Fibroblast of pulmonary artery (primary cell): ENCODE data around the gene ZNF324B.
"Not testable (repeated sequence)": the region's sequence is repeated elsewhere in the genome, so short reads cannot be mapped to it uniquely, and the experiment has no call there.

Experiments used
- DNase-seq: peaks from one replicate; pipeline ENCODE4 v3.0.0-alpha.2; 2010; ENCODE audit warnings: low read depth
- H3K4me3 ChIP-seq: replicated peaks from 2 replicates; pipeline ENCODE4 v1.5.1; 2011; ENCODE audit warnings: low read depth, mild to moderate bottlenecking, control low read depth, low read length, moderate library complexity
- CTCF ChIP-seq: IDR thresholded peaks from 2 replicates; pipeline ENCODE4 v1.5.1; 2011; ENCODE audit warnings: mild to moderate bottlenecking, control low read depth, low read length, inconsistent platforms; ENCODE audit errors: missing control alignments

The ZNF324B gene

DNA sequence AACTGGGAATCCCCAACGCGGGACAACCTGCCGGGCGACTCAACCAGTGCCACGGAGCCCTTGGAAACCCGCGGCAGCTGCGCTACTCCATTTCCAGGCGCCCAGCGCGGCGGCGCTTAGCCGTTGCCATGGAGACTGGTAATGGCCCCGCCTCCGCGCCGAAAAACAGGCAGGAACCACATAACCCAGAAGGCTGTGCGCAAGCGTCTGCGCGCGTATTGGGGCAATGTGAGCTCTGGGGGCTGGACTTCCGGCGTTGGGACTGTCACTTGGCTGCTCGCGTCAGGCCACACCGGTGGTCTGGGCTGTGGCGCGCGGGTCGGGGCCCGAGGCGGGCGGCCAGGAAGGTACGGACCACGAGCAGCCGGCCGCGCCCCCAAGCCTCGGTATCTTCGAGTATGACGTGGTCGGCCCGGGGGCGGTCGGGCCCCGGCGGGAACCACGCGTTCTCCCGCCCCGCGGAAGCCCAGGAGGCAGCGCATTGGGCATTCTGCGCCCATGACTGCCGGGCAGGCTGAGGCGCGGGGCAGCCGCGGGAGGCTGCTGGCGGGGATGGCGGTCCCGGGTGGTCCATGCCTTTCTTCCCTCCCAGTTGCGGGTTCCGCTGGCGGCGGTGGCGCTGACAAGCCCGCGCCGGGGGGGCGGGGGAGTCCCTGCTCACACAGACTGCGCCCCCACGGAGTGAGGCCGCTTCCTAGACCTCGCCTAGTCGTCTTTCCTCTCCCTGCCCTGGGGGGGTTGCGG is at the start of gene ZNF324B:
Gene ZNF324B, plus strand, starts transcription at position 265 of the 744 bp plus-strand sequence. CDS start 2,080 bp downstream, outside the sequence.
- TF ChIP-seq CTCF = no peak
- peak; percentile 95 for DNase-seq
- H3K4me3 ChIP-seq = peak within 1 kb of the TSS; percentile 72

GRCh38 chr19:58401840-58402421 is 49.5 kb upstream of the ZNF324B start:
- DNase-seq = no peak
- no peak for TF ChIP-seq CTCF
- H3K4me3 ChIP-seq = peak overlapping the region; percentile 63

DNA sequence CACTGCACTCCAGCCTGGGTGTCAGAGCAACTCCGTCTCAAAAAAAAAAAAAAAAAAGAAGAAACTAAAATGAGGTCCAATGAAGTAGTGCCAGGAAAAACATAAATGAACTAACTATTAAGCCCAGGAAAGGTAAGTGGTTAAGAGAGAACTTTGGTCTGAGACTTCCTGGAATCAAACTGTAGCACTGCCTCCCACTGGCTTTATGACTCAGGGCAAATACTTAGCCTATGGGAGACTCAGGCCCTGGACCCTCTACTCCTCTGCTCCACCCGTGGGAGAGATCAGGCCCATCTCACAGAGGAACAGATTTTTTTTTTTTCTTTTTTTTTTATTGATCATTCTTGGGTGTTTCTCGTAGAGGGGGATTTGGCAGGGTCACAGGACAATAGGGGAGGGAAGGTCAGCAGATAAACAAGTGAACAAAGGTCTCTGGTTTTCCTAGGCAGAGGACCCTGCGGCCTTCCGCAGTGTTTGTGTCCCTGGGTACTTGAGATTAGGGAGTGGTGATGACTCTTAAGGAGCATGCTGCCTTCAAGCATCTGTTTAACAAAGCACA is 47.4 kb upstream of the ZNF324B start:
- not testable (repeated sequence) for DNase-seq, H3K4me3 ChIP-seq

DNA sequence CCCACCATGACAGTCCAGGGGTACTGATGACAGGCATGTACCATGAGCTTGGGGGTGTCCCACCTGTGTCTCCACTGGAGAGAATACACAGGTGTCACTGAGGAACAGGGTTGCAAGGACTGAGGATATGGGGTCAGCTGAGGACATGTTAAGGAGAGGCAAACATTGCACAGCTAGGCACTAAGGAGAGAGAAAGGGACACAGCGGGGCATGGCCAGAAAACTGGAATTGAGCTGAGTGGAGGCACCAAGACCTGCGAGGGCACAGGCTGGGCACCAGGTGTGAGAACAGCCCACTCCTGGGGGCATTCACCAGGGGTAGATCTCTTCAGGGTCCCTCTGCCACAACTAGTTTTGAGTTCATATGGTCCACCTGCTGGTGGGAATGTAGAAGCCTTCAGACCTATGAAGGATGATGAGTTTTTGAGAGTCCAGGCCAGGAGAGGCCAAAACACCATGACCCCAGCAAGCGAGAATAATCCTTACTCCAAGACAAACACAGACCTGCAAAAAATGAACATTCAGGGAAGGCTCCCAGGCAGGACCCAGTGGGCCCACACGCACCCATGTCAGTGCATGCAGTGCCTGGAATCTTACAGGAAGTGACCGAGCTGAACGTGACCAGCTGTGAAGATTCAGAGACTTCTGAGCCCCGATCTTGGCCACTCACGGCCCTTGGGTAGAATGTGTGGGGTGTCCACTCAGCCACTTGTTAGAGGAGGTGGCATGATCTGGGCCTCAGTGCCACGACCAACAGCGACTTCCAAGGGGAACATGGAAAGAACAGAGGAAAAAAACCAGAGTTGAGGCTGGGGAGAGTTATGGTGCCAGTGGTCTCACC is 44.4 kb upstream of the ZNF324B start:
- H3K4me3 ChIP-seq = peak overlapping the region; percentile 91
- peak; percentile 42 for TF ChIP-seq CTCF
- no peak for DNase-seq

GRCh38 chr19:58407658-58408151 is 43.7 kb upstream of the ZNF324B start:
- H3K4me3 ChIP-seq = peak overlapping the region; percentile 91
- TF ChIP-seq CTCF = no peak
- no peak for DNase-seq

GRCh38 chr19:58408152-58409009 is 43.0 kb upstream of the ZNF324B start, which contains the start of gene ZNF584:
ZNF584 (plus strand) TSS chr19:58408649; CDS start chr19:58409148, 499 bp downstream.
- DNase-seq = peak; percentile 93
- H3K4me3 ChIP-seq = peak within 1 kb of the TSS; percentile 91
- no peak for TF ChIP-seq CTCF
